Measurements from ENCODE around the gene GPD1L. TPM values are rescaled to one million over a fixed set of nuclear protein-coding genes. Genes with fewer than 3 reads are reported as not detected.
"Not testable (repeated sequence)": the region's sequence is repeated elsewhere in the genome, so short reads cannot be mapped to it uniquely, and the experiment has no call there.

GPD1L gene
- total RNA-seq, 1 donor from 2014 or later = 13.0 TPM

- Mint-ChIP-seq H3K4me1 (ENCODE audit: low read depth) (peaks cover 20% of the 10 kb centered on the region), H3K4me3 (ENCODE audit: unreplicated experiment) (no peak overlapping the region), H3K27ac (ENCODE audit: unreplicated experiment) (no peak overlapping the region), H3K27me3 (ENCODE audit: low read depth) (no peaks in the 10 kb centered on the region), H3K9me3 (ENCODE audit: low read depth) (peaks cover 7% of the 10 kb centered on the region), H3K36me3 (ENCODE audit: low read depth) (no peaks in the 10 kb centered on the region)
- TF ChIP-seq CTCF (IDR thresholded peaks at IDR 0.05) = no peak
- DNase-seq (ENCODE audit: low spot score) = no peak
These were observed 5.1 kb downstream of the GPD1L start for GRCh38 chr3:32111560-32111959.

DNA sequence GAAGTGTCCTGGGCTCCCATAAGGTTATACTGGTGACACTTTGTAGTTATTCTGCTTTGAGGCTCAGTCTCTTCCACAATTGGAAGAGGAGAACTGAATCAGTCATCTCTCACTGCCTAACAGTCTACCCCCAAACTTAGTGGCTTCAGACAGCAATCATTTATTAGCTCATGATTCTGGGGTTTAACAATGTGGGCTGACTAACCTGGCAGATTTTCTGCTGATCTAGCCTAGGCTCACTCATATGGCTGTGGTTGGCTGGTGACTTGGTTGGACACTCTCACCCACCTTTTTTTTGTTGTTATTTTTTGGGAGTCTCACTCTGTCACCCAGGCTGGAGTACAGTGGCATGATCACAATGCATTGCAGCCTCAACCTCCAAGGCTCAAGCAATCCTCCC lies 7.1 kb downstream of the GPD1L start:
- no peak for TF ChIP-seq CTCF (IDR thresholded peaks at IDR 0.05)
- no peak for DNase-seq (ENCODE audit: low spot score)
- H3K4me1 Mint-ChIP-seq (ENCODE audit: low read depth) = peaks cover 16% of the 10 kb centered on the region
- no peaks in the 10 kb centered on the region for H3K27me3 Mint-ChIP-seq (ENCODE audit: low read depth)
- no peak overlapping the region for H3K27ac Mint-ChIP-seq (ENCODE audit: unreplicated experiment)
- H3K9me3 Mint-ChIP-seq (ENCODE audit: low read depth) = peaks cover 7% of the 10 kb centered on the region
- no peak overlapping the region for H3K4me3 Mint-ChIP-seq (ENCODE audit: unreplicated experiment)
- H3K36me3 Mint-ChIP-seq (ENCODE audit: low read depth) = no peaks in the 10 kb centered on the region

DNA sequence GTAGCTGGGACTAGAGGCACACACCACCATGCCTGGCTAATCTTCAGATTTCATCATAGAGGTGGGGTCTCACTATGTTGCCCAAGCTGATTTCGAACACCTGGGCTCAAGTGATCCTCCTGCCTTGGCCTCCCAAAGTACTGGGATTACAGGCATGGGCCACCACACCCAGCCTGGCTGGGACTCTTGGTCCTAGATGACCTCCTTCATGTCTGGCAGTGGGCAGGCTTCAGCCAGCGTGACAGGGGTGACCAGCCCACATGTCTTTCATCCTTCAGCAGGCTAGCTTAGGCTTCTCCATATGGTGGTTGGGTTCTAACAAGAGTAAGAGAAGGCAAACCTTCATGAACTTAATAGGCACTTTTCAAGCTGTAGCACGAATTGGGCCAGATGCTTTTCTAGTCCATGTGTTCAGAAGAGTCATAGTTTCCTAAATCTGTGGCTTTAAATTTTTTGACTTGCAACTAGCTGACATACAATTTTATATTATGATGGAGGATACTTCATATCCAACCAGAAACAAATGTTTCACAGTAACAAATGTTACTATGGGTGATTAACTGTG lies 7.6 kb downstream of the GPD1L start:
- no peaks in the 10 kb centered on the region for H3K36me3 Mint-ChIP-seq (ENCODE audit: low read depth)
- H3K4me1 Mint-ChIP-seq (ENCODE audit: low read depth) = peaks cover 15% of the 10 kb centered on the region
- no peaks in the 10 kb centered on the region for H3K27me3 Mint-ChIP-seq (ENCODE audit: low read depth)
- no peak for TF ChIP-seq CTCF (IDR thresholded peaks at IDR 0.05)
- no peak overlapping the region for H3K27ac Mint-ChIP-seq (ENCODE audit: unreplicated experiment)
- H3K9me3 Mint-ChIP-seq (ENCODE audit: low read depth) = peaks cover 7% of the 10 kb centered on the region
- H3K4me3 Mint-ChIP-seq (ENCODE audit: unreplicated experiment) = no peak overlapping the region
- no peak for DNase-seq (ENCODE audit: low spot score)

DNA sequence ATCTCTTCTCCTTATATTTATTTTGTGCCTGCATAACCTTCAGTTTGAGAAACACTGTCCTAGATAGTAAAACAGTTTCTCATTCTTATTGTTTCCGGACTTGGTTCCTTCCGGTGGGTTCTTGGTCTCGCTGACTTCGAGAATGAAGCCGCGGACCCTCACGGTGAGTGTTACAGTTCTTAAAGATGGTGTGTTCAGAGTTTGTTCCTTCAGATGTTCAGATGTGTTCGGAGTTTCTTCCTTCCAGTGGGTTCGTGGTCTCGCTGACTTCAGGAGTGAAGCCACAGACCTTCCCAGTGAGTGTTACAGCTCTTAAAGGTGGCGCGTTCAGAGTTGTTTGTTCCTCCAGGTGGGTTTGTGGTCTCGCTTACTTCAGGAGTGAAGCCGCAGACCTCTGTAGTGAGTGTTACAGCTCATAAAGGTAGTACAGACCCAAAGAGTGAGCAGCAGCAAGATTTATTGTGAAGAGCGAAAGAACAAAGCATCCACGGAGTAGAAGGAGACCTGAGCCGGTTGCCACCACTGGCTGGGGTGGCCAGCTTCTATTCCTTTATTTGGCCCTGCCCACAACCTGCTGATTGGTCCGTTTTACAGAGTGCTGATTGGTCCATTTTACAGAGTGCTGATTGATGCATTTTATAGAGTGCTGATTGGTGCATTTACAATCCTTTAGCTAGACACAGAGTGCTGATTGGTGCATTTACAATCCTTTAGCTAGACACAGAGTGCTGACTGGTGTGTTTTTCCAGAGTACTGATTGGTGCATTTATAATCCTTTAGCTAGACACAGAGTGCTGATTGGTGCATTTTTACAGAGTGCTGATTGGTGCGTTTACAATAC lies 8.3 kb downstream of the GPD1L start:
- H3K27ac Mint-ChIP-seq (ENCODE audit: unreplicated experiment); H3K9me3 Mint-ChIP-seq (ENCODE audit: low read depth); H3K27me3 Mint-ChIP-seq (ENCODE audit: low read depth); DNase-seq (ENCODE audit: low spot score); H3K36me3 Mint-ChIP-seq (ENCODE audit: low read depth); H3K4me3 Mint-ChIP-seq (ENCODE audit: unreplicated experiment): not testable (repeated sequence)
- peaks cover 14% of the 10 kb centered on the region for H3K4me1 Mint-ChIP-seq (ENCODE audit: low read depth)

DNA sequence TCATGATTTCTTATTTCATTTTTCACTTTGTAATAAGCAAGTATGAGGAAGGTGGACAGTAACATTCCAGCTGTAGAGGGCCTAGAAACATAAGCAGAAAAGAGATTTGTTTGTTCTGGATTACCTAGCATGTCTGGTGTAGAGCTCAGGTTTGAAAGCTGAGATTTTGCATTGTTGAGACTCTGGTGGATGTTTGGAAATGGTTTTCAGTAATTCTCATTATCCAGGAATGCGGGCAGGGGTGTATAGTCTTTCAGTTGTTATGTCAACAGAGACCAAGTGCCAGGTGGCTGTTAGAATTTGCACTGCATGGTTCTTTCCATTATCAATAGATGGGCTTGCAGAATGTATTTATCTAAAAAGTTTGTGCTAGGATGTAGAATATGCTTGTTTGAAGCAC lies 10.9 kb downstream of the GPD1L start:
- Mint-ChIP-seq H3K36me3 (ENCODE audit: low read depth) (no peaks in the 10 kb centered on the region), H3K4me3 (ENCODE audit: unreplicated experiment) (no peak overlapping the region), H3K9me3 (ENCODE audit: low read depth) (peaks cover 7% of the 10 kb centered on the region), H3K27me3 (ENCODE audit: low read depth) (no peaks in the 10 kb centered on the region), H3K4me1 (ENCODE audit: low read depth) (peaks cover 11% of the 10 kb centered on the region), H3K27ac (ENCODE audit: unreplicated experiment) (no peak overlapping the region)
- no peak for DNase-seq (ENCODE audit: low spot score)
- TF ChIP-seq CTCF (IDR thresholded peaks at IDR 0.05) = no peak

Data from chondrocyte (in vitro differentiated cells).